HG03025 (cell line): Measurements from ENCODE around the gene ALDH2.
"Not testable (repeated sequence)": the region's sequence is repeated elsewhere in the genome, so short reads cannot be mapped to it uniquely, and the experiment has no call there.

Experiments used
- ATAC-seq: cut with Tn5 transposase; IDR thresholded peaks from one replicate; pipeline ENCODE4 v1.9.1; 2021; ENCODE audit warnings: mild to moderate bottlenecking, moderate library complexity; ENCODE audit not compliant: unreplicated experiment, low FRiP score

ALDH2 gene

GRCh38 chr12:111784953-111785352 is 18.2 kb downstream of the ALDH2 start:
- no peak for ATAC-seq

DNA sequence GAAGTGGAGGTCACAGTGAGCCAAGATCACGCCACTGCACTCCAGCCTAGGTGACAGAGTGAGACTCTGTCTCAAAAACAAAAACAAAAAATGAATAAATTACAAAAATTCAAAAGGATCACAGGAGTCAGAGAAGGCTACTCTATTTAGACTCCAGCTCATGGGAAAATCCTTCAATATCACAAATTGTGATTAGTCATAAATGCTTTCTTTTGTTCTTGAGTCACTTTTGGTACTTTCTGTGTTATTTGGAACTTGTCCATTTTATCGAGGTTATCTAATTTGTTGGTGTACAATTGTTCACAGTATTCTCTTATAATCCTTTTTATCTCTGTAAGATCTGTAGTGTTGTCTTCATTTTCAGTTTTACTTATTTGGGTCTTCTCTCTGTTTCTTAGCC is 18.9 kb downstream of the ALDH2 start:
- no peak for ATAC-seq

DNA sequence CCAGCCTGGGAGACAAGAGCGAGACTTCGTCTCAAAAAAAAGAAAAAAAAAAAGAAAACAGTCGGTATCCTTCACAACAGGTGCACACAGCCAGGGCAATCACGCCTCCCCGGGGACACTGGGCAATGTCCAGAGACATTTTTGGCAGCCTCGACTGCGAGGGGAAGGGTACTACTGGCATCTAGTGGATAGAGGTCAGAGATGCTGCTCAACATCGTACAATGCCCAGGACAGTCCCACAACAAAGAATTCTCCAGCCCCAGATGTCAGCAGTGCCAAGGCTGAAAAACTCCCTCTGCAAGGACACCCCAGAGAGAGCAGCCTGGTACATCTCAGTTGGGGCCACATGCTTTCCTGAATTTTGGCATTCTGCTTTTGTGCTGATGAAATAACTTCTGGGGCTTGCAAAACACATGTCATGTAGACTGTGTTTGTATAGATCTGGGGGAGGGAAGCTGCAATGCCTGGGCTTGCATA is 21.5 kb downstream of the ALDH2 start:
- no peak for ATAC-seq

DNA sequence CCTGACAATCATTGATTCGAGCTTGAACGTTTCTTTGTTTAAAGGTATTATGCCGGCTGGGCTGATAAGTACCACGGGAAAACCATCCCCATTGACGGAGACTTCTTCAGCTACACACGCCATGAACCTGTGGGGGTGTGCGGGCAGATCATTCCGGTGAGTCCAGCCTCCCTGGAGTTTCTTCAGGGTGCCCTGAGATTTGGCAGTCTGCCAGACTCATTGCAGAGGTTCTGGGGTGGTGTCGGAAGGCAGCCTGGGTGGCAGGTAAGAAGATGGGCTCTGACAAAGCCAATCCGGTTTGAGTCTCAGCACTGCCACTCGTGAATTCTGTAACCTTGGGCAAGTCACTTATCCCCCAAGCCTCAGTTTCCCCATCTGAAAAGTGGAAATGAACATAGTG is 23.0 kb downstream of the ALDH2 start:
- no peak for ATAC-seq

- no peak for ATAC-seq
Observed at GRCh38 chr12:111791507-111791906, 24.8 kb downstream of the ALDH2 start.

DNA sequence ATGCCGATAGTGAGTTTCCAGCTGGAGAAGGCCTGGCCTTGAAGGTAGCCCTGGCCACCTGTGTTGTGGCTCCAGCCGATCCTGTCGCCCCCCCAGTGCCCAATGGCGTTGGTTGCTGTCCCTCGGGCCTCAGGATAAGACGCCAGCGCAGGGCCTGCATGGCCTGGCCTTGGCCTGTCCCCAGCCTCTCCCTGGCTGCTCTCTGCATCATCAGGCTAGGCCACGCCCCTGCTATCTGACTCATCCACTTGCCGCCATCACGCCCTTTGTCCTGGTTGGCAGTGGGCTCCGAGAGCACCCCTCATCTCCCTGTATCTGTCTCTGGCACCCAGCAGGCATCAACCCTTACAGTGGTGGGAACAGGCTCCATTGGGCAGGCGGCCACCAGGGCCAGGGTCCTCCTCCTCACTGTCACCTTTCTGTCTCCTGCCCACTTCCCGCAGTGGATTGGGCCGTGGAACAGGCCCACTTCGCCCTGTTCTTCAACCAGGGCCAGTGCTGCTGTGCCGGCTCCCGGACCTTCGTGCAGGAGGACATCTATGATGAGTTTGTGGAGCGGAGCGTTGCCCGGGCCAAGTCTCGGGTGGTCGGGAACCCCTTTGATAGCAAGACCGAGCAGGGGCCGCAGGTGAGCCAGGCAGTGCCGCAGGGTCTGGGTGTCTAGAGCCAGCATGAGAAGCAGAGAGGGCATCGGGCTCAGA is 25.6 kb downstream of the ALDH2 start:
- ATAC-seq = no peak

DNA sequence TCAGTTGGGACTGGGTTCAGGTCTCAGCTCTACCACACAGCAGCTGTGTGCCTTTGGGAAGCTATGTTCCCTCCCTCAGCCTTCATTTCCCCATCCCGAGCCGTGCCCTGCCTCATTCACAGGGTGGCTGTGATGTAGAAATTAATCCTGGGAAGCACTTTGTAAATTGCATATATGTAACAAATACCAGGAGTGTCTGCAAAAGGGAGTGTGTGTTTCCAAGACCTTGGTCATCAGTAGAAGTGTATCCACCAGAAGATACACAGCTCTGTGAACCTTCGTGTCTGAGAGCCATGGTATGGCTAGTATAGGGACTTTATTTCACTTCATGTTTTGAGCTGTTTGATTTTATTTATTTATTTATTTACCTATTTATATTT is 26.1 kb downstream of the ALDH2 start:
- ATAC-seq = no peak

DNA sequence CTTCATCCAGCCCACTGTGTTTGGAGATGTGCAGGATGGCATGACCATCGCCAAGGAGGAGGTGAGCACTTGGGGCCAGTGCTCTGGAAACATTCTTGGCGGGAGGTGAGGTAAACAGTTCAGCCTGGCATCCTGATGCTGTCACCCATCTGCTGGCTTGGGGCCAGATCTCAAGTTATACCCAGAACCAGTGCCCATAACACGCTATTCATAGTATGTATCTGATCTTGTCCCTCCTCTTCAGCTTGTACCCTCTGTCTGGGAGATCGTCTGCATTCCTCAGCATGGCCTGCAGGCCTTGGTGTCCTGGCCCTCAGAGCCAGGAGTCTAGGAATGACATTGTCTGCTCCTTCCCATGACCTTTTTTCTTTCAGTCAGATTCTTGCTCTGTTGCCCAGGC is 31.4 kb downstream of the ALDH2 start:
- ATAC-seq = no peak

GRCh38 chr12:111799758-111800157 is 33.0 kb downstream of the ALDH2 start:
- no peak for ATAC-seq

DNA sequence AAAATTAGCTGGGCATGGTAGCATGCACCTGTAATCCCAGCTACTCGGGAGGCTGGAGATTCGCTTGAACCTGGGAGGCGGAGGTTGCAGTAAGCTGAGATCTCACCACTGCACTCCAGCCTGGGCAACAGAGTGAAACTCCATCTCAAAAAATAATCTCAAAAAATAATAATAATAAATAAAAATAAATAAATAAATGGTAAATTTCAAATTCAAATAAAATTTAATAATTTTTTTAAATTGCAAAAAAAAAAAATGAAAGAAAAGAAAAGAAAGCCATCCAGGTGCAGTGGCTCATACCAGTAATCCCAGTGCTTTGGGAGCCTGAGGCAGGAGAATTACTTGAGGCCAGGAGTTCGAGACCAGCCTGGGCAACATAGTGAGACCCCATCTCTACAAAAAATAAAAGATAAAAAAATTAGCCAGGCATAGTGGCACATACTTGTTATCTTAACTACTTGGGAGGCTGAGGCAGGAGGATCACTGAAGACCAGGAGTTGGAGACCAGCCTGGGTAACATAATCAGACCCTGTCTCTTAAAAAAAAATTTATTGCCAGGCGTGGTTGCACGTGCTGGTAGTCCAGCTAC is 36.4 kb downstream of the ALDH2 start:
- no peak for ATAC-seq

- ATAC-seq = no peak
Observed at GRCh38 chr12:111803851-111804250, 37.1 kb downstream of the ALDH2 start.

GRCh38 chr12:111806304-111806703 is 39.6 kb downstream of the ALDH2 start:
- ATAC-seq = no peak

GRCh38 chr12:111807232-111807631 is 40.5 kb downstream of the ALDH2 start:
- ATAC-seq = no peak

- ATAC-seq = no peak
Observed at GRCh38 chr12:111812881-111813741, 46.4 kb downstream of the ALDH2 start.

DNA sequence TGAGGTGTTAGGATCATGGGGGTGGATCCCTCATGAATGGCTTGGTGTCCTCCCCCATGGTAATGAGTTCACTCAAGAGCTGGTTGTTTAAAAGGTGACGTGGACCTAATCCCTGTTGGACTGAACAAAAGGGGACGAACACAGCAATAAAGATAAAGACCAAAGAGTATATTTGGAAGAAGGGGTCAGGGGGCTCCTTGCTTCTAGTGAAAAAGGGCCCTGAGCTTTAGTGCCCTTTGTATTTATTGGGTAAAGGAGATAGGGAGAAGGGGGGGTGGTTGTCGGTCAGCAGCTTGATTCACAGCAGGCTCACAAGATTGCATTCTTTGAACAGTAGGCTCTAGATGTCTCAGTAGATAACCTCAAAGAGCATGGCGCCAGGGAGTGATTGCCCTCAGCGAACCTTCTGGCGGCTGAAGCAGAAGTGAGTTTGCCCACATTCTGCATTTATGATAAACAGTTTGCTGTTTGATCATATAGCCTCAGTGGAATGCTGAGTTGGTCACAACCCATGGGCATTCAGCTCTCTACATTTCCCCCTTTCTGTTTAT is 49.4 kb downstream of the ALDH2 start:
- ATAC-seq = no peak

- ATAC-seq = not testable (repeated sequence)
Observed at GRCh38 chr12:111816898-111817297, 50.2 kb downstream of the ALDH2 start.

- no peak for ATAC-seq
Observed at GRCh38 chr12:111818340-111818739, 51.6 kb downstream of the ALDH2 start.

GRCh38 chr12:111819191-111820158 is 52.7 kb downstream of the ALDH2 start:
- ATAC-seq = no peak

GRCh38 chr12:111820828-111821227 is 54.1 kb downstream of the ALDH2 start:
- ATAC-seq = not testable (repeated sequence)

- no peak for ATAC-seq
Observed at GRCh38 chr12:111822886-111823285, 56.2 kb downstream of the ALDH2 start.
